NCI-H2081 (cell line): Measurements from ENCODE around the gene SMDT1.
"Not testable (repeated sequence)": the region's sequence is repeated elsewhere in the genome, so short reads cannot be mapped to it uniquely, and the experiment has no call there.

ENCODE experiments used
- DNase-seq, 2 experiments: peaks; one replicate each; lab custom pipeline; 2025; lab: John Stamatoyannopoulos, UW

SMDT1 gene

DNA sequence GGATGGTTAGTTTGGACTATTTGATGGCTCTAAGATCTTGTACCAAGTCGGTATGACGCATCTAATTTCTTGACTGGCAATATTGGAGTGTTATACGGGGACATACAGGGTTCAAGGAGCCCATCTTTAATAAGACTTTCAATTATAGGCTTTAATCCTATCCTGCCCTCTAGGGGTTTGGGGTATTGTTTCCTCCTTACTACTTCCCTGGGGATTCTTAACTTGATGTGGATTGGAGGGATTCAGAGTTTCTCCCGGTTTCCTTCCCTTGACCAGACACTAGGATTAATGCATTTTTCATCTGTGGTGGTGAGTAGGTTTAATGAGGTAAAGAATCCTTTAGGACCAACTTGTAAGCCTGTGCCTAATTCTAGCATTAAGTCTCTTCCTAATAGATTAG, 32.3 kb downstream of the SMDT1 start:
- DNase-seq: no peak

- DNase-seq: not testable (repeated sequence)
Observed at GRCh38 chr22:42112793-42113192, 33.3 kb downstream of the SMDT1 start.

- no peak for DNase-seq
Observed at GRCh38 chr22:42114721-42115120, 35.2 kb downstream of the SMDT1 start.

DNA sequence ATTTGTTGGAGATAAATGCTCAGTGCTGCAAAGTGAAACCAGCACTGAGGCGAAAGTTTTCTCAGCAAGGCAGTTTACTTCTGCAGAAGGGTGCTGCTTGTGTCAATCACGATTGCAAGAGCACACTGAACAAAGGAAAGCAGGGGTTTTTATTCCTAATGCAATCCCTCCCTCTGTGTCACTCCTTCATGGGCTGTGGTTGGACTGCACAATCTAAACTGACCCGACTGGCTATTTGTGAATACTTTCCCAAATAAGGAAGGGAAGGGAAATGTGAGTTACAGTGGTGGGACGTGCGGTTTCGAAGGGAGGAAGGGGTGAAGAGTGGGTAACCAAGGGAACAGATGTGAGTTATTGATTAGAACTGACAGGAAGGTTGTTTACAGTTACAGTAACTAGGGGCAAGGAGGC, 35.9 kb downstream of the SMDT1 start:
- not testable (repeated sequence) for DNase-seq

GRCh38 chr22:42116848-42117424, 37.4 kb downstream of the SMDT1 start:
- no peak for DNase-seq

- not testable (repeated sequence) for DNase-seq
Observed at GRCh38 chr22:42120231-42121021, 40.9 kb downstream of the SMDT1 start.

DNA sequence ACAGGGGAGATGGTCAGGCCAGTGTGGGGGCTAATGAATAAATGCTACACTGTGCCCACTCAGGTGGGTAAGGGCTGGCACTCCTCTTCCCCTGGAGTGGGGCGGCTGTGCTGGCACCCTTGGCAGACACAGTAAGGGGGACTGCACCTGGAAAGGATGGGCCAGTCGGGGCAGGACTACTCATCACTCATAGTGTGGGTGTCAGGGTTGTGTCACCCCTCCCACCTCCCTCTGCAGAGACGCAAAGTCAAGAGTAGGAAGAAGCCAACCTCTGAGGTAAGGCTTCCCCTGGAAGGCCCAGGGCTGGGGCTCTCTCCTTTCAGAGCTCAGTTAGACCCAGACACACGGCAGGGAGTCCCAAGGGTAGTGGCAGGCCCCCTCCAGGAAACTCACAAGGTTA, 44.0 kb downstream of the SMDT1 start:
- not testable (repeated sequence) for DNase-seq

- DNase-seq: no peak
Observed at GRCh38 chr22:42127606-42128005, 48.1 kb downstream of the SMDT1 start.

DNA sequence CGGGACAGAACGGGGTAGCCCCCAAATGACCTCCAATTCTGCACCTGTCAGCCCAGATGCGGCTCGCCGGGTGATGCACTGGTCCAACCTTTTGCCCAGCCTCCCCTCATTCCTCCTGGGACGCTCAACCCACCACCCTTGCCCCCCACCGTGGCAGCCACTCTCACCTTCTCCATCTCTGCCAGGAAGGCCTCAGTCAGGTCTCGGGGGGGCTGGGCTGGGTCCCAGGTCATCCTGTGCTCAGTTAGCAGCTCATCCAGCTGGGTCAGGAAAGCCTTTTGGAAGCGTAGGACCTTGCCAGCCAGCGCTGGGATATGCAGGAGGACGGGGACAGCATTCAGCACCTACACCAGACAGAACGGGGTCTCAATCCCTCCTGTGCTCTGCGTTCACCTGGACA, 48.5 kb downstream of the SMDT1 start:
- not testable (repeated sequence) for DNase-seq

DNA sequence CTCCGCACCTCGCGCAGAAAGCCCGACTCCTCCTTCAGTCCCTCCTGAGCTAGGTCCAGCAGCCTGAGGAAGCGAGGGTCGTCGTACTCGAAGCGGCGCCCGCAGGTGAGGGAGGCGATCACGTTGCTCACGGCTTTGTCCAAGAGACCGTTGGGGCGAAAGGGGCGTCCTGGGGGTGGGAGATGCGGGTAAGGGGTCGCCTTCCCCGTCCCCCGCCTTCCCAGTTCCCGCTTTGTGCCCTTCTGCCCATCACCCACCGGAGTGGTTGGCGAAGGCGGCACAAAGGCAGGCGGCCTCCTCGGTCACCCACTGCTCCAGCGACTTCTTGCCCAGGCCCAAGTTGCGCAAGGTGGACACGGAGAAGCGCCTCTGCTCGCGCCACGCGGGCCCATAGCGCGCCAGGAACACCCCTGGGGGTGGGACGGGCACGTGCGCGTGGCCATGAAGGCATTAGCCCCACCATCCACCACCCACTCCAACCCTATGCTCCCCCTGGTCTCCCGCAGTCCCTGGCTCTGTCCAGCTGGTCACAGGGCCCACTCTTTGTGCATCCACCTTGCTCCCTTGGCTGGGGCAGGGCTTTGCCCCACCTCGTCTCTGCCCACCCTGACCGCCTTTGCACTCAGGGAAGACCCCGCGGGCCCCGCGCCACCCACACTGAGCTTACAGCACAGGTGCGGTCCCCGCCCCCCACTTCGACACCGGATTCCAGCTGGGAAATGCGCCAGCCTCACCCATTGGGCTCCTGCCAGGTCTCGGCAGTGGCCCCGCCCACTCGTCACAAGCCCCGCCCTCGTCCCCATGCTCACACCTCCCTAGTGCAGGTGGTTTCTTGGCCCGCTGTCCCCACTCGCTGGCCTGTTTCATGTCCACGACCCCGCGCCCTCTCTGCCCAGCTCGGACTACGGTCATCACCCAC, 49.5 kb downstream of the SMDT1 start:
- peak; percentile 8 to 17 for DNase-seq

DNA sequence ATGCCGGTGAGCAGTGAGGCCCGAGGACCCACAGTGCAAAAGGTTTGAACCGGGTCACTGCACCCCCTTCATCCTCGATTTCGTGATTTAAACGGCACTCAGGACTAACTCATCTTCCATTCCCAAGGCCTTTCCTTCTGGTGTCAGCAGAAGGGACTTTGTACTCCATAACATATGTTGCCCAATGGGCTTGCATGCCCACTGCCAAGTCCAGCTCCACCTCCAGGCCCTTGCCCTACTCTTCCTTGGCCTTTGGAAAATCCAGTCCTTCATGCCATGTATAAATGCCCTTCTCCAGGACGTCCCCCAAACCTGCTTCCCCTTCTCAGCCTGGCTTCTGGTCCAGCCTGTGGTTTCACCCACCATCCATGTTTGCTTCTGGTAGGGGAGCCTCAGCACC, 50.7 kb downstream of the SMDT1 start:
- DNase-seq: not testable (repeated sequence)

DNA sequence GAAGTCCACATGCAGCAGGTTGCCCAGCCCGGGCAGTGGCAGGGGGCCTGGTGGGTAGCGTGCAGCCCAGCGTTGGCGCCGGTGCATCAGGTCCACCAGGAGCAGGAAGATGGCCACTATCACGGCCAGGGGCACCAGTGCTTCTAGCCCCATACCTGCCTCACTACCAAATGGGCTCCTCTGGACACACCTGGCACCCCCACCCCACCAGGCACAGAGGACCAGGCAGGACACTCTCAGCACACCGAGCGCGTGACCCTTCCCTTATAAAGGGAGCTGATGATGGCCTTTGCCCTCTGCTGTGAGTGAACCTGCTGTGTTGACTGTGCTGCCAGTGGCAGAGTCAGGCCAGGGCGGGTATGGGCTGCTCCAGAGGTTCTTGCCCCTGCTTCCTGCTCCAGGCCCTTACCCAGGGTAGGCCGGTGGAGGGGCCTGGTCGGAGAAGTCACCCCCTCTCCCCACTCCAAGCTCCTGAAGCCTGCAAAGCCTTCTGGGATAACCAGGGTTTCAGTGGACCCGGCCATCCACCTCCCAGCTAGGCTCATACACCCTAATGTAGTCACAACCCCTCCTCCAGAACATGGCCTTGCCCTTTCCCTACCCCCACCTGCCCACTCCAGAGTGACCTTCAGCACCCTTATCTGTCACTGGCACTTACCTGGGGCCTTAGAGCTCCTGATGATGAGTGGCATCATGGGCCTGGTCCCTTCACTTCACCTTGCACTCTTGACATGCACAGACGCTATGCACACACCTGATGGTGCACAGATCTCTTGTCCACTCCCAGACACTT, 51.3 kb downstream of the SMDT1 start, which contains the start of gene CYP2D6:
Gene CYP2D6 (minus strand): TSS at position 172 of the 793 bp plus-strand sequence. CDS start 19 bp downstream, at position 153.
- DNase-seq: not testable (repeated sequence)

DNA sequence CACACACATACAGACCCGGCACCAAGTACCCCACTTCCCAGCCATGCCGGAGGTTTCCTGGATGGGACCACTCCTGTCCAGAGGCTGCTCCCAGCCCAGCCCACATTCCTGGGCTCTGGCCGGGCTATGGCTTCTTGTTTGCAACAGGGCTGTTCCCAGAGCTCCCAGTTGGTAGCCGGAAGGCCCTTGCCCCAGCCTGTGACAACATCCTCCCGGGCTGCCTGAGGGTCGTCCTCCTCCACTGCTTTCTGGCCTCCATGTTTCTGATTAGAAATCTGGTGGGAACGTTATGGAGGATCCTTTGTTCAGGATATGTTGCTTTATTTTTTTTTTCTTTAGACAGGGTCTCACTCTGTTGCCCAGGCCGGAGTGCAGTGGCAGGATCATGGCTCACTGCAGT, 52.1 kb downstream of the SMDT1 start:
- DNase-seq: no peak

- DNase-seq: no peak
Observed at GRCh38 chr22:42132457-42132856, 53.0 kb downstream of the SMDT1 start.
